ENCODE measurements around the gene GNA15. TPM values are rescaled to one million over a fixed set of nuclear protein-coding genes. Genes with fewer than 3 reads are reported as not detected.
A peak's percentile ranks its signal among the peaks of the same experiment; 100 is the strongest.

GNA15 gene
- total and polyA plus RNA-seq, 7 experiments from 2014 or later = 0.09 to 131 (median 3.7) TPM; not detected in 1

- no peaks in the 10 kb centered on the region for H3K27me3 ChIP-seq (ENCODE audit: control insufficient read depth in 2 of 2, insufficient read depth in 2 of 2, low read length in 2 of 2)
- no peaks in the 10 kb centered on the region for H3K36me3 ChIP-seq (ENCODE audit: control insufficient read depth in 2 of 3, insufficient read depth in 3 of 3, low read length in 3 of 3)
- Mint-ChIP-seq H3K9me3 (peaks cover 0 to 11% (median 0%) of the 10 kb centered on the region in 11 donors), H3K27me3 (no peaks in the 10 kb centered on the region), H3K4me3 (no peak overlapping the region), H3K36me3 (peaks cover 0 to 71% (median 0%) of the 10 kb centered on the region in 5 donors), H3K4me1 (peaks cover 12 to 53% (median 15%) of the 10 kb centered on the region in 7 donors), H3K27ac (peak overlapping the region in 2 of 9 donors; percentile 38 to 74)
- no peaks in the 10 kb centered on the region for H3K9me3 ChIP-seq (ENCODE audit: control insufficient read depth in 2 of 3, low read length in 3 of 3)
- intact Hi-C loops (cut with micrococcal nuclease) = loop anchor here (1.0 to 10.0 kb wide), 9 partner anchors 16 to 275 kb away; partner anchors contain the start of gene S1PR4 (in 2 of the 2)
- H3K4me3 ChIP-seq (ENCODE audit: low read length) = no peak overlapping the region
- no peaks in the 10 kb centered on the region for H3K4me1 ChIP-seq (ENCODE audit: control insufficient read depth in 2 of 2, insufficient read depth in 2 of 2, low read length in 2 of 2)
- H3K27ac ChIP-seq (ENCODE audit: low read depth, low read length) = no peak overlapping the region
- DNase-seq = no peak
- no peak for ATAC-seq
- ChIA-PET CTCF (interaction anchor here (0.8 to 3.5 kb wide), 10 partner anchors 11 to 57 kb away, joined by 3 to 34 read pairs (median 4); no protein-coding TSS in a partner anchor), POLR2A (interaction anchor here (1.3 to 1.5 kb wide), 2 partner anchors 8 to 21 kb away, joined by 3 to 4 read pairs; no protein-coding TSS in a partner anchor)
Measured at GRCh38 chr19:3162418-3163229, 26.8 kb downstream of the GNA15 start.

GRCh38 chr19:3163230-3163886, 27.5 kb downstream of the GNA15 start:
- H3K27me3 ChIP-seq (ENCODE audit: control insufficient read depth in 2 of 2, insufficient read depth in 2 of 2, low read length in 2 of 2) = no peaks in the 10 kb centered on the region
- Mint-ChIP-seq H3K27me3 (no peaks in the 10 kb centered on the region), H3K27ac (peak overlapping the region in 6 of 9 donors; percentile 14 to 83 (median 56)), H3K4me3 (peak overlapping the region in 2 of 10 donors; percentile 35 to 38), H3K36me3 (peaks cover 0 to 70% (median 0%) of the 10 kb centered on the region in 5 donors), H3K4me1 (peaks cover 12 to 48% (median 15%) of the 10 kb centered on the region in 7 donors), H3K9me3 (peaks cover 0 to 11% (median 0%) of the 10 kb centered on the region in 11 donors)
- ChIA-PET POLR2A (interaction anchor here (0.5 to 0.6 kb wide), 2 partner anchors 8 to 217 kb away, joined by 3 read pairs; no protein-coding TSS in a partner anchor), CTCF (interaction anchor here (0.5 to 3.5 kb wide), 7 partner anchors 14 to 1555 kb away, joined by 3 to 34 read pairs (median 3); no protein-coding TSS in a partner anchor)
- DNase-seq (peak in 8 of 9 donors; percentile 48 to 76 (median 62)), ATAC-seq (peak; percentile 76)
- intact Hi-C loops (cut with micrococcal nuclease) = loop anchor here (1.0 to 10.0 kb wide), 9 partner anchors 15 to 276 kb away; partner anchors contain the start of gene S1PR4 (in 2 of the 2)
- no peaks in the 10 kb centered on the region for H3K9me3 ChIP-seq (ENCODE audit: control insufficient read depth in 2 of 3, low read length in 3 of 3)
- H3K27ac ChIP-seq (ENCODE audit: low read depth, low read length) = no peak overlapping the region
- H3K4me3 ChIP-seq (ENCODE audit: low read length) = no peak overlapping the region
- H3K4me1 ChIP-seq (ENCODE audit: control insufficient read depth in 2 of 2, insufficient read depth in 2 of 2, low read length in 2 of 2) = no peaks in the 10 kb centered on the region
- H3K36me3 ChIP-seq (ENCODE audit: control insufficient read depth in 2 of 3, insufficient read depth in 3 of 3, low read length in 3 of 3) = no peaks in the 10 kb centered on the region

- peaks cover 0 to 11% (median 0%) of the 10 kb centered on the region in 11 donors for H3K9me3 Mint-ChIP-seq
- Histone ChIP-seq H3K4me3 (ENCODE audit: low read length) (no peak overlapping the region), H3K36me3 (ENCODE audit: control insufficient read depth in 2 of 3, insufficient read depth in 3 of 3, low read length in 3 of 3) (no peaks in the 10 kb centered on the region), H3K27me3 (ENCODE audit: control insufficient read depth in 2 of 2, insufficient read depth in 2 of 2, low read length in 2 of 2) (no peaks in the 10 kb centered on the region), H3K27ac (ENCODE audit: low read depth, low read length) (no peak overlapping the region), H3K4me1 (ENCODE audit: control insufficient read depth in 2 of 2, insufficient read depth in 2 of 2, low read length in 2 of 2) (no peaks in the 10 kb centered on the region), H3K9me3 (ENCODE audit: control insufficient read depth in 2 of 3, low read length in 3 of 3) (no peaks in the 10 kb centered on the region)
- H3K27ac Mint-ChIP-seq = peak overlapping the region in 3 of 9 donors; percentile 22 to 83 (median 31)
- intact Hi-C loops (cut with micrococcal nuclease) = loop anchor here (1.0 to 10.0 kb wide), 9 partner anchors 14 to 277 kb away; partner anchors contain the start of gene S1PR4 (in 2 of the 2)
- H3K27me3 Mint-ChIP-seq = no peaks in the 10 kb centered on the region
- no peak overlapping the region for H3K4me3 Mint-ChIP-seq
- DNase-seq (no peak), ATAC-seq (no peak)
- H3K4me1 Mint-ChIP-seq = peaks cover 12 to 44% (median 15%) of the 10 kb centered on the region in 7 donors
- CTCF ChIA-PET = interaction anchor here (0.5 to 3.5 kb wide), 8 partner anchors 13 to 1556 kb away, joined by 3 to 34 read pairs (median 4); no protein-coding TSS in a partner anchor
- POLR2A ChIA-PET = interaction anchor here (0.5 to 0.6 kb wide), 2 partner anchors 9 to 218 kb away, joined by 3 read pairs; no protein-coding TSS in a partner anchor
- H3K36me3 Mint-ChIP-seq = peaks cover 0 to 66% (median 0%) of the 10 kb centered on the region in 5 donors
Measured at GRCh38 chr19:3163943-3164342, 28.1 kb downstream of the GNA15 start.

- Histone ChIP-seq H3K4me3 (ENCODE audit: low read length) (no peak overlapping the region), H3K27me3 (ENCODE audit: control insufficient read depth in 2 of 2, insufficient read depth in 2 of 2, low read length in 2 of 2) (no peaks in the 10 kb centered on the region), H3K36me3 (ENCODE audit: control insufficient read depth in 2 of 3, insufficient read depth in 3 of 3, low read length in 3 of 3) (no peaks in the 10 kb centered on the region), H3K4me1 (ENCODE audit: control insufficient read depth in 2 of 2, insufficient read depth in 2 of 2, low read length in 2 of 2) (no peaks in the 10 kb centered on the region), H3K27ac (ENCODE audit: low read depth, low read length) (no peak overlapping the region), H3K9me3 (ENCODE audit: control insufficient read depth in 2 of 3, low read length in 3 of 3) (no peaks in the 10 kb centered on the region)
- intact Hi-C loops (cut with micrococcal nuclease) = loop anchor here in 1 of 2 donors (10.0 kb wide), 1 partner anchor 93 kb away; no protein-coding TSS in a partner anchor
- peaks cover 12 to 36% (median 21%) of the 10 kb centered on the region in 7 donors for H3K4me1 Mint-ChIP-seq
- CTCF ChIA-PET = interaction anchor here (0.5 to 0.6 kb wide), 3 partner anchors 204 to 1974 kb away, joined by 3 to 5 read pairs (median 4); no protein-coding TSS in a partner anchor
- POLR2A ChIA-PET = interaction anchor here (2.4 kb wide), 1 partner anchor 17 kb away, joined by 13 read pairs; no protein-coding TSS in a partner anchor
- H3K36me3 Mint-ChIP-seq = peaks cover 0 to 40% (median 0%) of the 10 kb centered on the region in 5 donors
- ATAC-seq = no peak
- H3K27me3 Mint-ChIP-seq = no peaks in the 10 kb centered on the region
- no peak overlapping the region for H3K4me3 Mint-ChIP-seq
- H3K27ac Mint-ChIP-seq = peak overlapping the region in 4 of 9 donors; percentile 36 to 82 (median 52)
- DNase-seq = no peak
- peaks cover 0 to 5% (median 0%) of the 10 kb centered on the region in 11 donors for H3K9me3 Mint-ChIP-seq
Measured at GRCh38 chr19:3167533-3168272, 31.9 kb downstream of the GNA15 start.

- Mint-ChIP-seq H3K9me3 (no peaks in the 10 kb centered on the region), H3K36me3 (peaks cover 0 to 21% (median 0%) of the 10 kb centered on the region in 5 donors), H3K27me3 (no peaks in the 10 kb centered on the region), H3K27ac (peak overlapping the region in 7 of 9 donors; percentile 8 to 83 (median 38)), H3K4me3 (no peak overlapping the region), H3K4me1 (peaks cover 5 to 31% (median 21%) of the 10 kb centered on the region in 7 donors)
- no peak overlapping the region for H3K27ac ChIP-seq (ENCODE audit: low read depth, low read length)
- H3K4me1 ChIP-seq (ENCODE audit: control insufficient read depth in 2 of 2, insufficient read depth in 2 of 2, low read length in 2 of 2) = peaks cover 10 to 15% of the 10 kb centered on the region in 2 donors
- CTCF ChIA-PET = no interaction called here
- no peaks in the 10 kb centered on the region for H3K27me3 ChIP-seq (ENCODE audit: control insufficient read depth in 2 of 2, insufficient read depth in 2 of 2, low read length in 2 of 2)
- H3K36me3 ChIP-seq (ENCODE audit: control insufficient read depth in 2 of 3, insufficient read depth in 3 of 3, low read length in 3 of 3) = no peaks in the 10 kb centered on the region
- ATAC-seq (peak; percentile 26), DNase-seq (no peak)
- intact Hi-C loops (cut with micrococcal nuclease) = no loop called here
- H3K9me3 ChIP-seq (ENCODE audit: control insufficient read depth in 2 of 3, low read length in 3 of 3) = no peaks in the 10 kb centered on the region
- POLR2A ChIA-PET = interaction anchor here (0.5 to 2.2 kb wide), 3 partner anchors 12 to 612 kb away, joined by 3 to 21 read pairs (median 3); partner anchors contain the start of gene NCLN
- no peak overlapping the region for H3K4me3 ChIP-seq (ENCODE audit: low read length)
Measured at GRCh38 chr19:3171894-3172672, 36.2 kb downstream of the GNA15 start.

Data from naive thymus-derived CD4-positive, alpha-beta T cell (primary cell).